HL-60 (cell line): ENCODE measurements around the gene DERL2.

Experiments
- CTCF ChIP-seq: IDR thresholded peaks from one replicate; pipeline ENCODE4 v1.5.1; 2011; ENCODE audit warnings: low read length, control low read depth, inconsistent platforms; ENCODE audit not compliant: insufficient read depth
- POLR2AphosphoS5 ChIP-seq: IDR thresholded peaks from 2 replicates; pipeline ENCODE4 v1.6.1; 2012; ENCODE audit warnings: low read depth
- REST ChIP-seq: IDR thresholded peaks from 2 replicates; pipeline ENCODE4 v1.6.1; 2012; ENCODE audit warnings: low read depth; ENCODE audit not compliant: insufficient replicate concordance
- SPI1 ChIP-seq: IDR thresholded peaks from 2 replicates; pipeline ENCODE4 v1.6.1; 2012; ENCODE audit warnings: low read depth, mild to moderate bottlenecking, borderline replicate concordance

GRCh38 chr17:5446786-5447185 is 39.2 kb downstream of the DERL2 start:
- TF ChIP-seq SPI1 (no peak), CTCF (no peak), REST (no peak), POLR2AphosphoS5 (no peak)
